SK-N-SH treated with all-trans-retinoic acid at 6 μM for 48 hours (cell line): Measurements from ENCODE around the gene TAS1R1.

Source experiments
- ARNTL ChIP-seq: fragments of 450-650 bp; formaldehyde crosslinking; IDR thresholded peaks from 2 replicates; pipeline ENCODE4 v1.5.0; 2020; ENCODE audit warnings: low read depth, mild to moderate bottlenecking, moderate library complexity, borderline replicate concordance
- ESRRG ChIP-seq: fragments of 250-450 bp; sonication (Bioruptor Pico); IDR thresholded peaks from 2 replicates; pipeline ENCODE4 v1.6.1; 2021; ENCODE audit warnings: mild to moderate bottlenecking
- GLIS3 ChIP-seq: fragments of 250-450 bp; sonication (Bioruptor Pico); IDR thresholded peaks from 2 replicates; pipeline ENCODE4 v1.5.0; 2020; ENCODE audit warnings: mild to moderate bottlenecking, moderate library complexity
- PPARA ChIP-seq: fragments of 250-450 bp; sonication (Bioruptor Pico); IDR thresholded peaks from 2 replicates; pipeline ENCODE4 v1.5.0; 2020; ENCODE audit warnings: mild to moderate bottlenecking, borderline replicate concordance
- RARB ChIP-seq: fragments of 250-450 bp; sonication (Bioruptor Pico); IDR thresholded peaks from 2 replicates; pipeline ENCODE4 v1.8.0; 2021; ENCODE audit warnings: mild to moderate bottlenecking, moderate library complexity
- SNAI2 ChIP-seq: fragments of 250-450 bp; sonication (Bioruptor Pico); IDR thresholded peaks from 2 replicates; pipeline ENCODE4 v1.5.0; 2020; ENCODE audit warnings: mild to moderate bottlenecking, moderate library complexity
- ZFP3 ChIP-seq: fragments of 250-450 bp; sonication (Bioruptor Pico); IDR thresholded peaks from 2 replicates; pipeline ENCODE4 v1.5.0; 2020; ENCODE audit warnings: mild to moderate bottlenecking, moderate library complexity
- ZFP30 ChIP-seq: fragments of 450-650 bp; formaldehyde crosslinking; IDR thresholded peaks from 2 replicates; pipeline ENCODE4 v1.5.0; 2022; ENCODE audit warnings: mild to moderate bottlenecking, moderate library complexity
- ZNF8 ChIP-seq: fragments of 450-650 bp; formaldehyde crosslinking; IDR thresholded peaks from 2 replicates; pipeline ENCODE4 v1.5.0; 2020; ENCODE audit warnings: mild to moderate bottlenecking, moderate library complexity
- TF ChIP-seq, protein P1 (sequence below): fragments of 250-450 bp; sonication (Bioruptor Pico); IDR thresholded peaks from 2 replicates; pipeline ENCODE4 v1.8.0; 2021; ENCODE audit warnings: low read depth, mild to moderate bottlenecking, moderate library complexity, borderline replicate concordance
- TF ChIP-seq, protein P2 (sequence below): fragments of 250-450 bp; sonication (Bioruptor Pico); IDR thresholded peaks from 2 replicates; pipeline ENCODE4 v1.5.1; 2020; ENCODE audit warnings: low read depth, mild to moderate bottlenecking, moderate library complexity
- TF ChIP-seq, protein P3 (sequence below): fragments of 250-450 bp; sonication (Bioruptor Pico); IDR thresholded peaks from 2 replicates; pipeline ENCODE4 v1.8.0; 2020; ENCODE audit warnings: mild to moderate bottlenecking, moderate library complexity, borderline replicate concordance

DNA sequence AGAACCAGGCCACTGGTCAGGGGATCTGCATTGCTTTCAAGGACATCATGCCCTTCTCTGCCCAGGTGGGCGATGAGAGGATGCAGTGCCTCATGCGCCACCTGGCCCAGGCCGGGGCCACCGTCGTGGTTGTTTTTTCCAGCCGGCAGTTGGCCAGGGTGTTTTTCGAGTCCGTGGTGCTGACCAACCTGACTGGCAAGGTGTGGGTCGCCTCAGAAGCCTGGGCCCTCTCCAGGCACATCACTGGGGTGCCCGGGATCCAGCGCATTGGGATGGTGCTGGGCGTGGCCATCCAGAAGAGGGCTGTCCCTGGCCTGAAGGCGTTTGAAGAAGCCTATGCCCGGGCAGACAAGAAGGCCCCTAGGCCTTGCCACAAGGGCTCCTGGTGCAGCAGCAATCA lies 19.7 kb downstream of the TAS1R1 start:
- TF ChIP-seq ARNTL (CRISPR knock-in tag) (no peak), SNAI2 (no peak), ESRRG (CRISPR knock-in tag) (no peak), ZFP30 (CRISPR knock-in tag) (no peak), PPARA (CRISPR knock-in tag) (no peak), GLIS3 (CRISPR knock-in tag) (no peak), RARB (no peak), ZNF8 (CRISPR knock-in tag) (no peak), ZFP3 (CRISPR knock-in tag) (no peak)
- TF ChIP-seq, protein P1, sequence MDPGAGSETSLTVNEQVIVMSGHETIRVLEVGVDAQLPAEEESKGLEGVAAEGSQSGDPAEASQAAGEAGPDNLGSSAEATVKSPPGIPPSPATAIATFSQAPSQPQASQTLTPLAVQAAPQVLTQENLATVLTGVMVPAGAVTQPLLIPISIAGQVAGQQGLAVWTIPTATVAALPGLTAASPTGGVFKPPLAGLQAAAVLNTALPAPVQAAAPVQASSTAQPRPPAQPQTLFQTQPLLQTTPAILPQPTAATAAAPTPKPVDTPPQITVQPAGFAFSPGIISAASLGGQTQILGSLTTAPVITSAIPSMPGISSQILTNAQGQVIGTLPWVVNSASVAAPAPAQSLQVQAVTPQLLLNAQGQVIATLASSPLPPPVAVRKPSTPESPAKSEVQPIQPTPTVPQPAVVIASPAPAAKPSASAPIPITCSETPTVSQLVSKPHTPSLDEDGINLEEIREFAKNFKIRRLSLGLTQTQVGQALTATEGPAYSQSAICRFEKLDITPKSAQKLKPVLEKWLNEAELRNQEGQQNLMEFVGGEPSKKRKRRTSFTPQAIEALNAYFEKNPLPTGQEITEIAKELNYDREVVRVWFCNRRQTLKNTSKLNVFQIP (CRISPR knock-in tag), result no peak
- TF ChIP-seq, protein P2, sequence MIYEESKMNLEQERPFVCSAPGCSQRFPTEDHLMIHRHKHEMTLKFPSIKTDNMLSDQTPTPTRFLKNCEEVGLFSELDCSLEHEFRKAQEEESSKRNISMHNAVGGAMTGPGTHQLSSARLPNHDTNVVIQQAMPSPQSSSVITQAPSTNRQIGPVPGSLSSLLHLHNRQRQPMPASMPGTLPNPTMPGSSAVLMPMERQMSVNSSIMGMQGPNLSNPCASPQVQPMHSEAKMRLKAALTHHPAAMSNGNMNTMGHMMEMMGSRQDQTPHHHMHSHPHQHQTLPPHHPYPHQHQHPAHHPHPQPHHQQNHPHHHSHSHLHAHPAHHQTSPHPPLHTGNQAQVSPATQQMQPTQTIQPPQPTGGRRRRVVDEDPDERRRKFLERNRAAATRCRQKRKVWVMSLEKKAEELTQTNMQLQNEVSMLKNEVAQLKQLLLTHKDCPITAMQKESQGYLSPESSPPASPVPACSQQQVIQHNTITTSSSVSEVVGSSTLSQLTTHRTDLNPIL (CRISPR knock-in tag), result no peak
- TF ChIP-seq, protein P3, sequence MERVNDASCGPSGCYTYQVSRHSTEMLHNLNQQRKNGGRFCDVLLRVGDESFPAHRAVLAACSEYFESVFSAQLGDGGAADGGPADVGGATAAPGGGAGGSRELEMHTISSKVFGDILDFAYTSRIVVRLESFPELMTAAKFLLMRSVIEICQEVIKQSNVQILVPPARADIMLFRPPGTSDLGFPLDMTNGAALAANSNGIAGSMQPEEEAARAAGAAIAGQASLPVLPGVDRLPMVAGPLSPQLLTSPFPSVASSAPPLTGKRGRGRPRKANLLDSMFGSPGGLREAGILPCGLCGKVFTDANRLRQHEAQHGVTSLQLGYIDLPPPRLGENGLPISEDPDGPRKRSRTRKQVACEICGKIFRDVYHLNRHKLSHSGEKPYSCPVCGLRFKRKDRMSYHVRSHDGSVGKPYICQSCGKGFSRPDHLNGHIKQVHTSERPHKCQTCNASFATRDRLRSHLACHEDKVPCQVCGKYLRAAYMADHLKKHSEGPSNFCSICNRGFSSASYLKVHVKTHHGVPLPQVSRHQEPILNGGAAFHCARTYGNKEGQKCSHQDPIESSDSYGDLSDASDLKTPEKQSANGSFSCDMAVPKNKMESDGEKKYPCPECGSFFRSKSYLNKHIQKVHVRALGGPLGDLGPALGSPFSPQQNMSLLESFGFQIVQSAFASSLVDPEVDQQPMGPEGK (CRISPR knock-in tag), result no peak
